ENCODE data around the gene NDUFB3. TPM values are rescaled to one million over a fixed set of nuclear protein-coding genes. Genes with fewer than 3 reads are reported as not detected.

NDUFB3 gene
- total RNA-seq, 1 donor from 2014 or later, result 105 TPM

DNA sequence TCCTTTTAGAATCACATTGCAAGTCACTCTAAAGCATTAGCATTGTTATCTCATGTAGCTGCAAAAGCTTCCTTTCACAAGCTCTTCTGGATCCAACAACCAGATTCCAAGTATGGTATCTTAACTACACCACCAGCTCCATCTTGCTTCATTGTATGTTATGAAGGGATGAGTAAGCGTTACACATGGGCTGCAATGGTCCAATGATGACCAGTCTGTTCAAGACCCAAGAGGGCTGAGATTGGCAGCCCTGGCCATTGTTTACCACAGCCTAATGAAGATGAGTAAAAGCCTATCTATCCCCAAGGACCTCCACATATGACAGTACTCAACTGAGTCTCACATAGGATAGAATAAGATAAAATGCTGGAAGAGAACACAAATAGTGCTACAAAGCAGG is 50.5 kb downstream of the NDUFB3 start:
- Mint-ChIP-seq H3K27ac (peak overlapping the region; percentile 97), H3K4me3 (peak overlapping the region; percentile 94), H3K27me3 (ENCODE audit: insufficient read depth) (no peaks in the 10 kb centered on the region), H3K9me3 (no peaks in the 10 kb centered on the region), H3K36me3 (ENCODE audit: low read depth) (peaks cover 62% of the 10 kb centered on the region), H3K4me1 (ENCODE audit: low read depth) (peaks cover 75% of the 10 kb centered on the region)
- DNase-seq (ENCODE audit: low spot score), result no peak
- intact Hi-C loops (cut with micrococcal nuclease), result no loop called here

DNA sequence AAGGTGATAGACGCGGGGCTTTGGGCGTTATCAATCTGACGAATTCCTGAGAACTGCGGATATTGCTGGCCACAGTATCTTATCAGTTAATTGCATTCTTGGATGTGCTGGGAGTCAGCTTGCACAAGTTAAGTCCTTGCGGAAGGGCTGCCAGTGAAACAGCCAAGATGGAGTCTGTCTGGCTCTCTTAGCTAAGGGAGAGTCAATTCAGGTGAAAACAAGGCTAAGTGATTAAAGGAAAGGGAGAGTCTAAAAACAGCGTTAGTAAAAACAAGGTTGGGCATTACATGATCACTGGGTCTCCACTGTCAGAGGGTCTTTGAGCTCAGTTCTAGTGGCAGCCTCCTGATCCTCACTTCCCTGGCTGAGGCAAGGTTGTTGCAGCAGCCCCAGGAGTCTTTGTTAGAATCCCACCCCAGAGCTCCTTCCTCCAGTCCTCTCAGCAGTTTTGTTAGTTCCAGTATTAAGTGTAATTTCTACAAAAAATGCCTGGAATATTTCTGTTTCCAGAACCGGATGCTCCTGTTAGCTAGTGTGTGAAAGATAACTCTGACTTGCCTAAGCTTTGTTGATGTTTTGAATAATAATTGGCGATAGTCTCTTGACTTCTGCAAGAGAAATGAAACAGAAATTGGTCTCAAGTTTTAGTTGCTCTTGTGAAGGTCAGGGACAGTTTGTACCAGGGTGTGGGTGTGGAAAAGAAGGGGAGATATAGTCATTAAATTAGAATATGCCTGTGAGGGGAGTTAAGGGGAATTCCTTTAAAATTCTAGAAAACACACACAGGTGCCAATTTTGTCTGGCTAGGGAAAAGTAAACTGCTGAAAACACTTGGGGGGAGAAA is 54.7 kb downstream of the NDUFB3 start:
- Mint-ChIP-seq H3K27ac (peak overlapping the region; percentile 97), H3K4me3 (peak overlapping the region; percentile 94), H3K36me3 (ENCODE audit: low read depth) (peaks cover 65% of the 10 kb centered on the region), H3K27me3 (ENCODE audit: insufficient read depth) (no peaks in the 10 kb centered on the region), H3K9me3 (no peaks in the 10 kb centered on the region), H3K4me1 (ENCODE audit: low read depth) (peaks cover 77% of the 10 kb centered on the region)
- no peak for DNase-seq (ENCODE audit: low spot score)
- intact Hi-C loops (cut with micrococcal nuclease), result loop anchor here (1.0 to 2.0 kb wide), 2 partner anchors 237 to 262 kb away; partner anchors contain the start of genes CLK1, NIF3L1 and PPIL3

DNA sequence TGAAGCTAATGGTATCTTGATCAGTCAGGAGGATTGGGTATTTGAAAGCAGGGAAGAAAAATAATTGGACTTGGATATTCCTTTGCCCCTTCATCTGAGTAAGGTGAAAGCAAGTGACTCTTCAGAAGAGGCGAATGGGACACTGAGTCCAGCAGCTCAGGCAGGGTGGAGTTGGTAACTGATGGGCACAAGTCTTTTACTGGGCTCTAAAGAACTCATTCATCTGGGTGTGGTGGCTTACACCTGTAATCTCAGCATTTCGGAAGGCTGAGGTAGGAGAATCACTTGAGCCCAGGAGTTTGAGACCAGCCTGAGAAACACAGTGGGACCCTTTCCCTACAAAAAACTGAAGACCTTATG is 55.3 kb downstream of the NDUFB3 start:
- DNase-seq (ENCODE audit: low spot score), result no peak
- intact Hi-C loops (cut with micrococcal nuclease), result loop anchor here (1.0 to 2.0 kb wide), 2 partner anchors 238 to 262 kb away; partner anchors contain the start of genes CLK1, NIF3L1 and PPIL3

DNA sequence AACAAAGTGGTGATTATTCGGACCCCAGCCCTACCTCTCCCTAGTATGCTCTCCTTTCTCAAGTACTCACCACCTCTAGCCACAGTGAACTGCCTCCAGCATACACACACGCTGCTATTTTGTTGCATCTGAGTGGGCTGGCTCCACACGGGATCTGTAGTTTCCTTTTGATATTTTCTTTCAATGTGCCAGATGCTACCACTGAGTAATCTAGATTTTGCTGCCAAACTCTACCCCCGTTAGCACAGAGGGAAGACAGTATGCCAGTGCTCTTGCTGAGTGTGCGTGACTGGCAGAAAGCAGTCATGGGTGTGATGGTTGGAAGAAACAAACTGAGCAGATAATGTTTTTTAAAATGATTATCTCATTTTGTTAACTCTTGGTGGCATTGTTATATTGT is 55.8 kb downstream of the NDUFB3 start:
- H3K36me3 Mint-ChIP-seq (ENCODE audit: low read depth), result peaks cover 64% of the 10 kb centered on the region
- intact Hi-C loops (cut with micrococcal nuclease), result loop anchor here (1.0 to 2.0 kb wide), 2 partner anchors 238 to 263 kb away; partner anchors contain the start of genes CLK1, NIF3L1 and PPIL3
- DNase-seq (ENCODE audit: low spot score), result peak; percentile 31
- H3K4me3 Mint-ChIP-seq, result peak overlapping the region; percentile 94
- H3K4me1 Mint-ChIP-seq (ENCODE audit: low read depth), result peaks cover 69% of the 10 kb centered on the region
- peak overlapping the region; percentile 97 for H3K27ac Mint-ChIP-seq
- no peaks in the 10 kb centered on the region for H3K9me3 Mint-ChIP-seq
- no peaks in the 10 kb centered on the region for H3K27me3 Mint-ChIP-seq (ENCODE audit: insufficient read depth)

More for the DNA sequence above, 55.3 kb downstream of the NDUFB3 start:
- H3K4me1 Mint-ChIP-seq (ENCODE audit: low read depth), result peaks cover 71% of the 10 kb centered on the region
- no peaks in the 10 kb centered on the region for H3K27me3 Mint-ChIP-seq (ENCODE audit: insufficient read depth)
- peaks cover 64% of the 10 kb centered on the region for H3K36me3 Mint-ChIP-seq (ENCODE audit: low read depth)
- no peaks in the 10 kb centered on the region for H3K9me3 Mint-ChIP-seq
- peak overlapping the region; percentile 97 for H3K27ac Mint-ChIP-seq
- peak overlapping the region; percentile 94 for H3K4me3 Mint-ChIP-seq

DNA sequence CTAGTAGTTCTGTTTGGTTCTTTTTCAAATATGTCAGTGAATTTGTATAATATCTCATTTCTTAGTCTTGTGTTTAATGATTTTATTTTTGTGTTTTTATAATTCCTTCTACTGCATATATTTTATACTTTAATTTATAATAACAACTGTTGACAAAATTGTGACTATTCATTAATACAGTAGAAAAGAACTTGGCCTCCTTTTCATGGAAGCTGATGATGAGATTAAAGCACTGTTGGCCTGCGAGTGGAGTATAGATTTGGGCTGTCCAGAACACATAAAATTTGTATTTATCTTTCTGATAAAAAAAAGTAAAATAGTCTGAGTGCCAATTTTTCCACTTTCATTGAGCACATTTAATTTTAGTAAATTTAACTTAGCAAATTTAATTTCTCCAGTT is 56.2 kb downstream of the NDUFB3 start:
- peak overlapping the region; percentile 94 for H3K4me3 Mint-ChIP-seq
- intact Hi-C loops (cut with micrococcal nuclease), result loop anchor here (2.0 kb wide), 1 partner anchor 415 kb away; no protein-coding TSS in a partner anchor
- no peak for DNase-seq (ENCODE audit: low spot score)
- peaks cover 69% of the 10 kb centered on the region for H3K4me1 Mint-ChIP-seq (ENCODE audit: low read depth)
- H3K27me3 Mint-ChIP-seq (ENCODE audit: insufficient read depth), result no peaks in the 10 kb centered on the region
- no peaks in the 10 kb centered on the region for H3K9me3 Mint-ChIP-seq
- peak overlapping the region; percentile 97 for H3K27ac Mint-ChIP-seq
- H3K36me3 Mint-ChIP-seq (ENCODE audit: low read depth), result peaks cover 64% of the 10 kb centered on the region

DNA sequence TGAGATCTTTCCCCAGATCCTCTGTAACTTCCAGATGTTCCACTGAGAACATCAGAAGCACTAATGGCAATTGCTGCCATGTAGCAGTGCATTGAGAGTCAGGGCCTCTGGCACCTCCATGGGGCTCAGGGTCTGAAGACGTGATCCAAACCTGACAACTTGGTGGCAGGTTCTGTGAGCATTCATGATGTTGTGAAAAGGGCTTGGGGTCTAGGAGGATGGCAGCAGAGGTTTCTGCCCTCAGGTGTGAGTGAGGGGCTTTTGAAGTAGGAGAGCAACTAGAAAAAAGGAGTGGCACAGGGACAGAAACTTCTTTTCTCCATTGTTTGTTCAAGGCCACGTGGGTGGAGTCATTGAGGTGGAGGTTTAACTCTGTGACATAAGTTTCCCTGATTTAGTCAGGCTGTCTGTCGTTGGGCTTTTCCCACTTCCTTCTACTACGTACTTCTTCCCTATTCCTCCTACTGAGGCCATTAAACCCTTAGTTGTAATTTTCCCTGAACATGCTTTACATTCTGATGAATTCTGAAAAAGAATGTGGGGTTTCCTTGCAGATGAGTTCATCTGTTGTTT is 57.2 kb downstream of the NDUFB3 start:
- DNase-seq (ENCODE audit: low spot score), result peak; percentile 58
- H3K9me3 Mint-ChIP-seq, result no peaks in the 10 kb centered on the region
- intact Hi-C loops (cut with micrococcal nuclease), result loop anchor here (1.0 to 2.0 kb wide), 5 partner anchors 12 to 416 kb away; partner anchors contain the start of gene HYCC2
- peak overlapping the region; percentile 90 for H3K4me3 Mint-ChIP-seq
- no peaks in the 10 kb centered on the region for H3K27me3 Mint-ChIP-seq (ENCODE audit: insufficient read depth)
- peaks cover 64% of the 10 kb centered on the region for H3K4me1 Mint-ChIP-seq (ENCODE audit: low read depth)
- H3K36me3 Mint-ChIP-seq (ENCODE audit: low read depth), result peaks cover 66% of the 10 kb centered on the region
- H3K27ac Mint-ChIP-seq, result peak overlapping the region; percentile 99

DNA sequence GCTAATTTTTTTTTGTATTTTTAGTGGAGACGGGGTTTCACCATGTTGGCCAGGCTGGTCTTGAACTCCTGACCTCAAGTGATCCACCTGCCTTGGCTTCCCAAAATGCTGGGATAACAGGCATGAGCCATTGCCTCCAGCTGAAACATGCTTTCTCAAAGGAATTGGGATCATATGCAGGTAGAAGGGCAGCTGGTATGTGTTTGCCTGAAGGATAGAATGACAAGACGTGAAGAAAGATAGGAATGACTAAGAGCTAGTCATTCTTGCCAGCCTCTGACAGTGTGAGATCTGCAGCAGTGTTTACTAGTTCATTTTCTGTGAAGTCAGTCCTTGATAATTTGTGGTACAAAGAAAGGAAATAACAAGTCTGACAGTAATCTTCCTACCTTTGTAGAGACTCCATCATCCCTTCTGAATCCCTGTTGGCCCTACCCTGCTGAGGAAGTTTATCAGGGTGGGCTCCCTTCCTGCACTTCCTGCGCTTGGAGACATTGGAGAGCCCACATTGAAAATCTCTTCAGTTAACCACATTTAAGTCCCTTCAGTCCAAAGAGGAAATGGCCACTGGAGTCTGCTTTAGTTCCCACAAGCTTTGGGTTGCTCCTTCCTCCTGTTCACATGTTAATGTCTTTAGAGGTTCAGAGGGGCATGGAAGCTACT is 58.9 kb downstream of the NDUFB3 start:
- Mint-ChIP-seq H3K27me3 (ENCODE audit: insufficient read depth) (no peaks in the 10 kb centered on the region), H3K9me3 (no peaks in the 10 kb centered on the region), H3K36me3 (ENCODE audit: low read depth) (peaks cover 62% of the 10 kb centered on the region), H3K4me3 (peak overlapping the region; percentile 90), H3K4me1 (ENCODE audit: low read depth) (peaks cover 56% of the 10 kb centered on the region), H3K27ac (peak overlapping the region; percentile 99)
- peak; percentile 45 for DNase-seq (ENCODE audit: low spot score)
- intact Hi-C loops (cut with micrococcal nuclease), result loop anchor here (1.0 to 5.0 kb wide), 2 partner anchors 268 to 652 kb away; partner anchors contain the start of gene ALS2

DNA sequence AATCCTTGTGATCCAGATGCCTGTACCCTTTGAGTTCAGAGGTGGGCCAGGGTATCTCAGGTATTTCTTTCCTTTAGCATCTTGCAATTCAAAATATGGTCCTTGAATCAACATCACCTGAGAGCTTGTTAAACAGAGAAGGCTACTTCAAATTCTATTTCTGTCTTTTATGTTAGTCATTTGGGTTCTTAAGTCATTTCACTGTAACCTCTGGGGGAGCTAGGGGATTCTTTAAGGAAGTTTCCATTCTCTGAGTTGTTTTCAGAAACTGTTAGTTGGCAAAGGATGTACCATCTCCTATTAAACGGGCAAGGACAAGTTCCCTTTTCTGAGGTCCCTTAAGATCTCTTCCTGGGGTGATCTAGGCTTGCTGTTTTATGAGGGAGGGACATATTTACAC is 60.7 kb downstream of the NDUFB3 start:
- no peaks in the 10 kb centered on the region for H3K9me3 Mint-ChIP-seq
- H3K27me3 Mint-ChIP-seq (ENCODE audit: insufficient read depth), result no peaks in the 10 kb centered on the region
- no peak for DNase-seq (ENCODE audit: low spot score)
- H3K4me3 Mint-ChIP-seq, result peak overlapping the region; percentile 90
- H3K27ac Mint-ChIP-seq, result peak overlapping the region; percentile 99
- H3K36me3 Mint-ChIP-seq (ENCODE audit: low read depth), result peaks cover 72% of the 10 kb centered on the region
- intact Hi-C loops (cut with micrococcal nuclease), result loop anchor here (1.0 to 5.0 kb wide), 3 partner anchors 16 to 650 kb away; partner anchors contain the start of genes ALS2 and CASP10
- peaks cover 49% of the 10 kb centered on the region for H3K4me1 Mint-ChIP-seq (ENCODE audit: low read depth)

Other genes with a start within 250 kb of the NDUFB3 start
- gene CLK1, start 207.3 kb upstream of the NDUFB3 start, total RNA-seq, result 91.7 and 99.5 TPM in 2 replicates
- 44.2 TPM in 2 replicates for gene PPIL3, start 182.9 kb upstream of the NDUFB3 start, total RNA-seq
- 26.6 and 27.3 TPM in 2 replicates for gene NIF3L1, start 182.6 kb upstream of the NDUFB3 start, total RNA-seq
- 63.1 and 63.3 TPM in 2 replicates for gene ORC2, start 108.3 kb upstream of the NDUFB3 start, total RNA-seq
- 26.1 and 29.4 TPM in 2 replicates for gene HYCC2, start 330 bp upstream of the NDUFB3 start, total RNA-seq
- 457 and 480 TPM in 2 replicates for gene CFLAR, start 44.2 kb downstream of the NDUFB3 start, total RNA-seq
- 13.5 and 15.7 TPM in 2 replicates for gene CASP10, start 111.1 kb downstream of the NDUFB3 start, total RNA-seq
- 40.5 and 40.6 TPM in 2 replicates for gene CASP8, start 188.5 kb downstream of the NDUFB3 start, total RNA-seq